ENCODE measurements around the gene MRC2. TPM values are rescaled to one million over a fixed set of nuclear protein-coding genes. Genes with fewer than 3 reads are reported as not detected.

MRC2 gene
- total and polyA plus RNA-seq, 2 of the 13 experiments (the other 11 are each of a cell fraction or from before 2014, with no cell fraction given) = not detected

GRCh38 chr17:62706598-62707424, 79.3 kb downstream of the MRC2 start:
- ChIA-PET CTCF (ENCODE audit: low intra/inter-chr PET ratio, low total read pairs) (interaction anchor here (5.3 kb wide), 1 partner anchor 262 kb away, joined by 78 read pairs; no protein-coding TSS in a partner anchor), POLR2A (no interaction called here)
- FAIRE-seq (no peak), ATAC-seq (no peak), DNase-seq (ENCODE audit: low spot score) (no peak)
- BruUV-seq (replicated peaks) = no TSS peak
- in situ Hi-C loops (cut with HindIII; ENCODE audit: extremely low pct_ligation_motif_present, low pct_unique_long_range_greater_than_20kb) (no loop called here), intact Hi-C loops (cut with micrococcal nuclease; ENCODE audit: unreplicated experiment) (no loop called here)
- H3K9ac ChIP-seq (ENCODE audit: insufficient read depth, low read depth, low read length) = no peak overlapping the region
- TF ChIP-seq MXD3 (CRISPR knock-in tag; IDR thresholded peaks at IDR 0.05) (no peak), MXD4 (CRISPR knock-in tag; IDR thresholded peaks at IDR 0.05) (no peak), ZNF280B (CRISPR knock-in tag; IDR thresholded peaks at IDR 0.05; ENCODE audit: borderline replicate concordance) (no peak), HOXA5 (CRISPR knock-in tag; IDR thresholded peaks at IDR 0.05) (no peak), ZNF724P (CRISPR knock-in tag; IDR thresholded peaks at IDR 0.05; ENCODE audit: borderline replicate concordance) (no peak), ZNF768 (CRISPR knock-in tag; IDR thresholded peaks at IDR 0.05) (no peak)
- H3K36me3 ChIP-seq (replicated peaks in 1 of 2; ENCODE audit: control insufficient read depth in 1 of 2, insufficient read depth in 2 of 2, low read length in 2 of 2) = no peaks in the 10 kb centered on the region
- no peak overlapping the region for H3K27ac ChIP-seq (ENCODE audit: extremely low read length, insufficient read depth, low read length)
- H3K27me3 ChIP-seq (ENCODE audit: control insufficient read depth in 1 of 2, insufficient read depth in 2 of 2, low read length in 2 of 2) = peaks cover 18 to 64% of the 10 kb centered on the region in 2 experiments
- H4K20me1 ChIP-seq (ENCODE audit: insufficient read depth, low read length) = no peaks in the 10 kb centered on the region
- peaks cover 6% of the 10 kb centered on the region; the same call in 1 of the 2 replicates for H3K4me1 ChIP-seq (ENCODE audit: insufficient read depth, low read length)
- H3K79me2 ChIP-seq (ENCODE audit: insufficient read depth, low read length) = no peaks in the 10 kb centered on the region
- no peak overlapping the region for H3K4me2 ChIP-seq (ENCODE audit: low read depth, low read length)
- no peak overlapping the region for H3K4me3 ChIP-seq (replicated peaks in 1 of 3; ENCODE audit: insufficient read depth in 1 of 3, low read depth in 2 of 3, low read length in 3 of 3)
- 22% methylated on average over 20 of the region's 20 CpGs for WGBS (ENCODE audit: low lambda C conversion rate)
- H2AFZ ChIP-seq (ENCODE audit: low read length) = no peak overlapping the region
- H3K9me3 ChIP-seq (ENCODE audit: low read length) = no peaks in the 10 kb centered on the region

All from HepG2 (cell line).